Stimulated activated CD8-positive, alpha-beta memory T cell treated with anti-CD3 and anti-CD28 coated beads, Interleukin-12 subunit alpha, Interleukin-12 subunit beta, amount 100 ng/mL, for 1 hour (primary cell): Measurements from ENCODE around the gene GPER1.
"Not testable (repeated sequence)": the region's sequence is repeated elsewhere in the genome, so short reads cannot be mapped to it uniquely, and the experiment has no call there.

Source experiments
- DNase-seq: peaks from one replicate; pipeline ENCODE4 v3.0.0-alpha.2; 2020; ENCODE audit warnings: low read depth

The GPER1 gene

GRCh38 chr7:1103789-1104515 is 16.0 kb downstream of the GPER1 start:
- DNase-seq, result no peak

DNA sequence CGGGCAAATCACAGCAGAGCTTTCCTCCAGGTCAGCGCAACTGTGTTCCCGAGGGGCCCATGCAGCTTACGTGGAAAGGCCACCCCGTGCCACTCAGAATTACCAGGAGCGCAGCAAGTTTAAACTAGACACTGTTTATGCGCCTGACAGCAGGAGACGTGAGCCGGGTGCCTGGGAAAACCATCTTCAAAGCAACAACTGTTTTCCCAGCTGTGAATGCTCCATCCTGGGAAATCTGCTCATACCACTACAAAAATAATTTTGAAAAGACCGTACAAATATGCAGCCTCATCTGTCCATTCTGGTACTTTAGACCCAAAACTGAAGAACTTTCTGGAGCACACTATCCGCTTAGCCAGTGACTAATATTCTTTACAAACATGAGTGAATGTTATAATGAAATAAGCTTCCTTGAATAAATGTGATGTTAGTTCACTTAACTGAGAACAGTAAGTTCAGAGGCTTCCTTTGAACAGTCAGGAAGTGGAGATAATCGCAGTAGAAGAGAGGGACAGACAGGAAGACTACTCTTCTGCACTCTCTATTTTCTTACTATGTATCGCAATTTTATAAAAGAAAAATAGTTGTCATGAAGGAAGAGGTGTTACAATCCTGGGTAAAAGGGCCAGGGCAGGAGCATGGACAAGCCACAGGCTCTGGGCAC is 16.7 kb downstream of the GPER1 start:
- DNase-seq, result no peak

DNA sequence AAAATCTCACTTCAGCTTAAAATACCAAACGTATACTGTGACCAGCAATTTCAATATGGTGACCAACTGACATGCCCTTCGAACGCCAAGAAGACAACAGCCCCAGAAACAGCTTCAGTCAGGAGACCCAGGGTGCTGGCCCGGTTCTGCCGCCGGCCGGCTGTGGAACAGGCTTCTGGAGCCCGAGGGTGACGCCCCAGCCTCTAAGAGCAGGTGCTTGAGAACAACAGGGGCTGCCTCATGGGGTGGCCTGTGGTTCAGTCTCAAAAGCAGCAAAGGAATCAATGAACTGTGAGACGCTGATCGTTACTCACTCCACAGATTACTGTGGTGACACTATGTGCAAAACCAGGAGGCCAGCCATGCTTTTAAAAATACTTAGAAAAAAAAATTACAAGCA is 17.3 kb downstream of the GPER1 start:
- no peak for DNase-seq

DNA sequence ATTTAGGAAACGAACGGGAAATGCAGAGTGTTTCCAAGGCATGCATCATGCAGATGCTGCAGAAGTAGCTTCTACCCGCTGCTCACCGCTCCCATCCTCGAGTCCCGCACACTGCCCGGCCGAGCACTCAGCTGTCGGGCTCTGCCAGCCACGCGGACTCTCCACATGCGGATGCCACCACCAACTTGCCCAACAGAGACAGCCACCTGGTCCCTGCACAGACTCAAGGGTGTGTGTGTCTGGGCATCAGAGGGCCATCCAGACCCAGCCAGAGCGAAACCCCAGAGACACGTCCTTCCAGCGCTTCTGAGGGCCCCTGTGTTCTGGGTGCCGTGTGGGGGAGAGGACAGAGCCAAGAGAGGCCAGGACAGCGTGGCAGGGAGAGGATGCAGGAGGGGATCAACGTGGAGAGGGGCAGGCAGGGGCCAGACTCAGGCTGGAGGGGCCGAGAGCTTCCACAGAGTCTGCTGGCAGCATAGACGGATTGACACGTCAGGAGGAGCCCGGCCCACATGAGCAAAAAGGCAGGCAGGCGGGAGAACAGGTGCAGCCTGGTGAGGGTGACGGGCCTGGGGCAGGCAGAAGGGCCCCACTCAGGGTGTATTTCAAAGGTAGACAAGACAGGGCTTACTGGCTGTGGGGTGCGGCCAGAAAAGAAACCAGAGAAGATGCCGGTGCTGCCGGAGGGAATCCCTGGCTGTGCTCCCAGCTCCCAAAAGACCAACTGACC is 18.3 kb downstream of the GPER1 start:
- DNase-seq, result no peak

- no peak for DNase-seq
These were observed 19.0 kb downstream of the GPER1 start for GRCh38 chr7:1106793-1107421.

GRCh38 chr7:1108264-1108920 is 20.5 kb downstream of the GPER1 start:
- DNase-seq, result no peak

GRCh38 chr7:1109581-1110310 is 21.8 kb downstream of the GPER1 start:
- DNase-seq, result no peak

DNA sequence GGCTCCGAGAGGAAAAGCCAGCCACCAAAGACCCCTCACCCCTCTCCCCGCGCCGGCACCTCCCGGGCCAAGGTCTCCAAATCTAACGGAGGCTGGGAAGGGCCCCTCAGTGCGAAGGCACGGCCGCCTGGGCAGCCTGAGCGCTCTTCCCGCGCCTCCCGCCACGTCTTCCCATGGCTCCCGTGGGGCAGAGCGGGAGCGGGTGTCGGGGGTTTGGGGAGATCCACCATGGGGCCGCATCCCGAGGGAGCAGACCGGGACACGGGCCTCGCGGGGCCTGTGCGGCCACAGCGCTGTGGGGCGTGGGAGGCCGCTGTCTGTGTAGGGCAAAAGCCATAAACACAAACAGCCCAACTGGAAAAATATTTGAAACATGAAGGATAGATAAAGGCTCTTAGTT is 22.4 kb downstream of the GPER1 start:
- no peak for DNase-seq

- DNase-seq, result no peak
These were observed 23.2 kb downstream of the GPER1 start for GRCh38 chr7:1111156-1111555.

DNA sequence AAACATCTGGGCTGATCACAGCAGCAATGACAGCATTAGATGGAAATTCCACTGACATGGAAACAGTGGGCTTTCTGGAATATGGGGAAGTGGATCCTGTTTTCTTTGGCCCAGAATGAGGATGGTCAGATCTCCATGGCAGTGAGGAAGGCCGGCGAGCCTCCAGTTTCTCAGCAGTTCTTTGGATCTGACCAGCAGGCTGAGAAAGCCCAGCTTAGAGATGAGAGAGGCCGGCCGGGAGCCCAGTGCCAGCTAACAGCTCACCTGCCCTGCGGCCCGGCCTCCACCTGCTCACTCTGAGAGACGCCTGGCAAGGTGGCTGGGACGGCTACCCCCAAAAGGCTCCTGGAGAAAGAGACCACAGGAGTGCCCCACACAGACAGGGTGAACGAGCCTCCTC is 24.2 kb downstream of the GPER1 start:
- DNase-seq, result no peak

GRCh38 chr7:1112625-1113547 is 25.0 kb downstream of the GPER1 start:
- DNase-seq, result no peak

DNA sequence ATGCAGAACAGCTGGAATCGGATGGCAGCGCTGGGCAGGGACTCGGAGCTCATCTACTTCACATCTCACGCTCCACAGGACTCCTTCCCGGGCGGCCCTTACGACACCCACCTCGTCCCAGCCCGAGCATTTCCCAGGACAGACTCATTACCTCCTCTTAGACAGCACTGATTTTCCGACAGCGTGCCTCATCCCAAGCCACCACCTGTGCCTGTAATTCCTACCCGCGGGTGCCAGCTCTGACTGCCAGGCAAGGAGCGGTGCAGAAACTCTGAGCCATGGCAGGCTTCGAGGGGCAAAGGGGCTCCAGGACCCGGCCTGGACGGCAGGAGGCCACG is 25.6 kb downstream of the GPER1 start:
- no peak for DNase-seq

- DNase-seq, result no peak
These were observed 26.2 kb downstream of the GPER1 start for GRCh38 chr7:1114088-1114487.

DNA sequence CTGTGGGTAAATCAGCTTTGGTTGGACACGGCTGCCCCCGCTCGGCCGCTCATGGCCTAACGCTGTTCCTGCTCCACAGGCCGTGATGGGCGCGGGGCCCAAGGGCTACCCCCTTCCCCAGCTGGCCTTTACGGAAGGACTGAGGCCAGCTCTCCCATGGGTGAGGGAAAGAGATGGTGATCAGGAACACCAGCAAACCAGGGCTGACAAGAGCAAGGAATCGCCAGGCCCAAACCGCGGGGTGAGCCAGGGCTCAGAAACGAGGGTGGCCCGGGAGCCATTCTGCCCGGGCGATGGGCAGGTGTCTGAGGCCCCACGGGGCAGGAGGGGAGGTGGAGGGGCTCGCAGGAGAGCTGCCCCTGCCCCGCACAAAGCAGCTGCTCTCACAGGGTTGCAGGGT is 26.6 kb downstream of the GPER1 start:
- no peak for DNase-seq

GRCh38 chr7:1115171-1116045 is 27.5 kb downstream of the GPER1 start:
- not testable (repeated sequence) for DNase-seq

- DNase-seq, result not testable (repeated sequence)
These were observed 28.6 kb downstream of the GPER1 start for GRCh38 chr7:1116383-1117008.

DNA sequence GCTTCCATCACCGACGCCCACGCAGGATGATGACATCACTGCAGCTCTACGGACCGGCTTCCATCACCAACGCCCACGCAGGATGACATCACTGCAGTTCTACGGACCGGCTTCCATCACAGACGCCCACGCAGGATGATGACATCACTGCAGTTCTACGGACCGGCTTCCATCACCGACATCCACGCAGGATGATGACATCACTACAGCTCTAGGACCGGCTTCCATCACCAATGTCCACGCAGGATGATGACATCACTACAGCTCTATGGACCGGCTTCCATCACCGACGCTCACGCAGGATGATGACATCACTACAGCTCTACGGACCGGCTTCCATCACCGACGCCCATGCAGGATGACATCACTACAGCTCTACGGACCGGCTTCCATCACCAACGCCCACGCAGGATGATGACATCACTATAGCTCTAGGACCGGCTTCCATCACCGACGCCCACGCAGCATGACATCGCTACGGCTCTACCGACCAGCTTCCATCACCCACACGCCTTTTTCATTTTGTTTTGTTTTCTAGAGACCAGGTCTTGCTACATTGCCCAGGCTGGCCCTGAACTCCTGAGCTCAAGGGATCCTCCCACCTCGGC is 29.5 kb downstream of the GPER1 start:
- no peak for DNase-seq

DNA sequence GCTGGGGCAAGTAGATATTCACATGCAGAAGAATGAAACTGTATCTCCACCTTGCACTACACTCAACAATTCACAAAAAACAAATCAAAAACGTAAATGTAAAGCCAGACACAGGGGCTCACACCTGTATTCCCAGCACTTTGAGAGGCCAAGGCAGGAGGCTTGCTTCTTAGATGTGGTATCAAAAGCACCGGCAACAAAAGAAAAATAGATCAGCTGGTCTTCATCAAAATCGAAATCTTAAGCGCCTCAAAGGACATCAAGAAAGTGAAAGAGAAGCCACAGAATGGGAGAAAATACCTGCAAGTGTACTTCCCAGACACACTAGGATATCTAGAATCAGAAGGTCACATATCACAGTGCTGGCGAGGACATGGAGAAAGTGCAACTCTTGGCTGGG is 31.3 kb downstream of the GPER1 start:
- no peak for DNase-seq

DNA sequence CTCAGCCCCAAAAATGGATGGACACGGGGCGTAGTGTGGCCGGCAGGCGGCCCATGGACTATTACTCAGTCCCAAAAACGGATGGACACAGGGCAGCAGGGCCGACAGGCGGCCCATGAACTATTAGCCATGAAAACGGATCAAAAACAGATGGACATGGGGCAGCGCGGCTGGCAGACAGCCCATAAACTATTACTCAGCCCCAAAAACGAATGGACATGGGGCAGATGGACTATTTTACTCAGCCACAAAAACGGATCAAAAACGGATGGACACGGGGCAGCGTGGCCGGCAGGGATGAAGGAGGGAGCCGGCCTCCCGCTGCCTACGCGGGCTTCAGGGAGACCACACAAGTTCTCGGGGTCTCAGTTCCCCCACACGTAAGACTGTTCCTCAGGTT is 32.9 kb downstream of the GPER1 start:
- no peak for DNase-seq
